A549 (cell line): Measurements from ENCODE around the gene TOMM20. TPM values are rescaled to one million over a fixed set of nuclear protein-coding genes. Genes with fewer than 3 reads are reported as not detected.
A peak's percentile ranks its signal among the peaks of the same experiment; 100 is the strongest.
"Not testable (repeated sequence)": the region's sequence is repeated elsewhere in the genome, so short reads cannot be mapped to it uniquely, and the experiment has no call there.

Experiments used
- ATAC-seq, 2 experiments: fragments of 200-7000 bp in 1 of 2; fragments of >200 bp in 1 of 2; cut with Nextera tagmentation in 1 of 2; cut with Tn5 transposase in 1 of 2; 3 replicates each; pipeline versions ENCODE4 v1.8.0 to v1.9.1; 2018 to 2020; ENCODE audit warnings: mild to moderate bottlenecking in 1 of 2, moderate library complexity in 1 of 2
- CTCF ChIA-PET: fragments of 300-600 bp; sonication (Branson Sonifier 250); formaldehyde crosslinking; extraction: SDS; loops from one replicate; lab custom pipeline; 2021; ENCODE audit warnings: antibody characterized with exemption, inconsistent platforms; lab: Yijun Ruan, JAX
- POLR2A ChIA-PET: fragments of 350-600 bp; formaldehyde crosslinking; extraction: SDS; loops from one replicate; lab custom pipeline; 2021; ENCODE audit warnings: antibody characterized with exemption, inconsistent platforms; lab: Yijun Ruan, JAX
- DNase-seq, 2 experiments: peaks; one replicate each; pipeline versions ENCODE4 v3.0.0 to v3.0.0-alpha.2; 2011 to 2016; ENCODE audit warnings: low read depth in 1 of 2, low spot score in 1 of 2
- FAIRE-seq: peaks from 2 replicates; lab custom pipeline; 2011; peaks lifted over from hg19 to GRCh38; lab: Jason Lieb, UNC
- H3K27ac ChIP-seq, 2 experiments: fragments of >200 bp; sonication (Bioruptor Twin); formaldehyde crosslinking; 3 replicates each; pipeline ENCODE4 v1.5.1; 2016 to 2017
- H3K4me1 ChIP-seq: fragments of >200 bp; sonication (Bioruptor Twin); formaldehyde crosslinking; 3 replicates; pipeline ENCODE4 v1.6.1; 2016
- H3K4me2 ChIP-seq: fragments of >200 bp; sonication (Bioruptor Twin); formaldehyde crosslinking; 3 replicates; pipeline ENCODE4 v1.6.1; 2016
- H3K4me3 ChIP-seq: fragments of >200 bp; sonication (Bioruptor Twin); formaldehyde crosslinking; 3 replicates; pipeline ENCODE4 v1.5.1; 2016
- H3K9me3 ChIP-seq: fragments of >200 bp; sonication (Bioruptor Twin); formaldehyde crosslinking; 3 replicates; pipeline ENCODE4 v1.6.1; 2016
- CEBPB ChIP-seq, 2 experiments: fragments of >200 bp in 1 of 2; sonication (Bioruptor Twin) in 1 of 2; formaldehyde crosslinking in 1 of 2; IDR thresholded peaks; 2 replicates each; pipeline ENCODE4 v1.6.1; 2012 to 2016
- CTCF ChIP-seq: fragments of >200 bp; sonication (Bioruptor Twin); formaldehyde crosslinking; IDR thresholded peaks from 3 replicates; pipeline ENCODE4 v1.5.1; 2016
- HDAC2 ChIP-seq: fragments of 200-600 bp; sonication (generic); IDR thresholded peaks from 2 replicates; pipeline ENCODE4 v1.6.1; 2016
- HOXB5 ChIP-seq: fragments of 250-450 bp; sonication (Bioruptor Pico); IDR thresholded peaks from 2 replicates; pipeline ENCODE4 v1.5.0; 2020; ENCODE audit warnings: mild to moderate bottlenecking, moderate library complexity
- POLR2A ChIP-seq: IDR thresholded peaks from 2 replicates; pipeline ENCODE4 v1.6.1; 2012; ENCODE audit warnings: mild to moderate bottlenecking, low read length
- RAD21 ChIP-seq, 2 experiments: fragments of >200 bp in 1 of 2; sonication (Bioruptor Twin) in 1 of 2; formaldehyde crosslinking in 1 of 2; IDR thresholded peaks in 1 of 2; conservative IDR thresholded peaks in 1 of 2; 2 replicates in 1 of 2; 3 replicates in 1 of 2; pipeline ENCODE4 v1.6.1; 2012 to 2018; ENCODE audit warnings: inconsistent platforms in 1 of 2
- RCOR1 ChIP-seq: fragments of 150-350 bp; IDR thresholded peaks from 2 replicates; pipeline ENCODE4 v1.6.1; 2014; ENCODE audit warnings: antibody characterized with exemption, low read length, low read depth
- SMC3 ChIP-seq: fragments of >200 bp; sonication (Bioruptor Twin); formaldehyde crosslinking; IDR thresholded peaks from 3 replicates; pipeline ENCODE4 v1.6.1; 2018; ENCODE audit warnings: inconsistent platforms
- TFCP2L1 ChIP-seq: fragments of 250-450 bp; sonication (Bioruptor Pico); IDR thresholded peaks from 2 replicates; pipeline ENCODE4 v1.5.0; 2021; ENCODE audit warnings: mild to moderate bottlenecking
- WGBS: methylation state at CpG from one replicate; pipeline ENCODE4 v1.1.6; 2017; ENCODE audit errors: missing lambda C conversion rate; 5-methylcytosine and 5-hydroxymethylcytosine counted together
- polyA plus RNA-seq, 4 experiments: library from polyadenylated mRNA; depleted of rRNA in 3 of 4; stranded (reverse); fragments of >200 nt; fragmentation: RNase III in 1 of 4; extraction: RNeasy Plus Mini Kit Qiagen cat#74134 plus additional on column Dnase treatment in 1 of 4; gene quantifications; 2 replicates in 3 of 4; 3 replicates in 1 of 4; pipeline ENCODE4 v1.2.3, GENCODE V29; 2011 to 2017
- TF ChIP-seq, protein P1 (sequence below): IDR thresholded peaks from 2 replicates; pipeline ENCODE4 v1.6.1; 2012

TOMM20 gene
- polyA plus RNA-seq, 2 of the 4 experiments (the other 2 are of a cell fraction) = 112 to 122 TPM

DNA sequence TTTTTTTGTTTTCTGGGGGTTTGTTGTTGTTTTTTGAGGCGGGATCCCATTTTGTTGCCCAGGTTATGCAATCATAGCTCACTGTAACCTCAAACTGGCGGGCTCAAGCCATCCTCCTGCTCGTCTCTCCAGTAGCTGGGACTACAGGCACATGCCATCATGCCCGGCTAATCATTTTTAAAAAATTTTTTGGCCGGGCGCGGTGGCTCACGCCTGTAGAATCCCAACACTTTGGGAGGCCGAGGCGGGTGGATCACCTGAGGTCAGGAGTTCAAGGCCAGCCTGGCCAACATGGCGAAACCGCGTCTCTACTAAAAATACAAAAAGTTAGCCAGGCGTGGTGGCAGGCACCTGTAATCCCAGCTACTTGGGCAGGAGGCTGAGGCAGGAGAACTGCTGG lies 31.1 kb downstream of the TOMM20 start:
- WGBS = 89% methylated on average over 12 of the region's 14 CpGs
- TF ChIP-seq CEBPB (IDR thresholded peaks at IDR 0.05) = peak in 1 of 2 experiments; percentile 35; a peak in 1 of 4 replicates
- TF ChIP-seq, all 56 proteins: peak for 1; not testable (repeated sequence) for 55
- H3K4me3 ChIP-seq, H3K9me3 ChIP-seq, ATAC-seq, FAIRE-seq, POLR2A ChIA-PET, H3K4me1 ChIP-seq, H3K4me2 ChIP-seq, H3K27ac ChIP-seq, DNase-seq: not testable (repeated sequence)
- CTCF ChIA-PET = interaction anchor here (0.6 to 3.6 kb wide), 6 partner anchors 10 to 611 kb away, joined by 3 to 16 read pairs (median 4); no protein-coding TSS in a partner anchor

DNA sequence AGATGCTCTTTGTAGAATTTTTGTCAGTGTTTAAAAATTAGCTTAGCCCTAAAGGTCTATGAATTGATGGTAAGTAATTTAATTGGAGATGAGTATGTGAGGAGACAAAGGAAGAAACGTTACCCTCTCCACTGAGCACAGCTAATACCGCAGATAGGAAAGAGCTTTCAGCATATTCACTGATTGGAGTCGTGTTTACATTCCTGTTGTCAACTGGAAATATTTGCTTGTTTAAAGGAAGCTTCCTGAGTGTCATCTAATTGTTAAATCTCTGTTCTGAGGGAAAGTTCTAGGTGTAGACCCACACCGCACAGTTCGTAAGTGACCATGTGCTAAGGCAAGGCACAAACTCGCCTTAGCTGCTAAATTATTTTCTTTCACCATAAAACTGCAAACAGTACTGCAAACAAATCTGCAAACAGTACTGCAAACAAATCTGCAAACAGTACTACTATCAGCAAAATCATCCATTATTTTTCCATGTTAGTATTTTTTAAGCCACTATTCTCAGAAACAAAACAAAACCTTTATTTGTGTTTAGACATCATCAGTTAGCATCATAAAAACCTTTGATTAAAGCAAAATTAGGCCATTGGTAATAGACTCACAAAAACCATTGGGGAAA lies 32.6 kb downstream of the TOMM20 start:
- Histone ChIP-seq H3K4me1 (peaks cover 8% of the 10 kb centered on the region), H3K4me2 (no peak overlapping the region), H3K27ac (no peak overlapping the region)
- TF ChIP-seq HOXB5 (no peak), CEBPB (IDR thresholded peaks at IDR 0.05) (no peak)
- TF ChIP-seq, all 56 proteins: peak for 0
- WGBS = 57% methylated on average over 6 of the region's 6 CpGs
- POLR2A ChIA-PET = no interaction called here
- H3K9me3 ChIP-seq = no peaks in the 10 kb centered on the region
- CTCF ChIA-PET = interaction anchor here (1.2 to 3.6 kb wide), 9 partner anchors 9 to 610 kb away, joined by 3 to 16 read pairs (median 8); no protein-coding TSS in a partner anchor
- FAIRE-seq = no peak
- no peak for DNase-seq
- H3K4me3 ChIP-seq = no peak overlapping the region
- no peak for ATAC-seq

DNA sequence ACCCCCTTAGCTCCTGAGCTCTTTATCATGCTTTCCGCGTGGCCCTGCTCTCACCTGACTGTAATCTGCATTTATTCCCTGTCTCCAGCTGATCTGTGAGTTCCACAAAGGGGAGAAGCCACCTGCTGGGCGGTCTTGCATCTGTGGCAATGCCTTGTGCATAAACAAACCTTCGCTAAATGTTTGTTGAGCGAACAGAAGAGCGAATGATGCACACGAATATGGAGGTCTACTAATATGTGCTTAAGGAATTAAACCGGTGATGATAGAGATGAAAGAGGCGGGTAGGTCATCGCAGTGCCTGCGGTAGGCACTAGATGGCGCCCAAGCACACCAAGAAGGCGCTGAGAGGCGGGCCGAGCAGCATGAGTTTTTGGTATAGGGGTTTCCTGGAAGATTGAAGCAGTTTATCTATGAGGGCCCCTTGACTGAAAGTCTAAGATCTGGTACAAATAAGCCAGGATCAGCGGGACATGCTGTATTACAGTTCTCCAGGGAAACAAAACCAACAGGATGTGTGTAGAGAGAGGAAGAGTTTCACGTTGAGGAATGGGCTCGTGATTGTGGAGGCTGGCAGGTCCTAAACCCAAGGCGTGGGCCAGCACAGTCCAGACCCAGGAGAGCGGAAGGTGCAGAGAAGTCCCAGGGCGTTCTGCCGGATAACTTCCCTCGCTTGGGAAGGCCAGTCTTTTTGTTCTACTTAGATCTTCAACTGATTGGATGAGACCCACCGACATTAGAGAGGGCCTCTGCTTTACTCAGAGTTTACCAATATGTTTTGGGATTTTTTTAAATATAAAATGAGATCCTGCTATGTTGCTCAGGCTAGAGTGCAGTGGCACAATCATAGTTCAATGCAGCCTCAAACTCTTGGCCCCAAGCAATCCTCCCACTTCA lies 34.7 kb downstream of the TOMM20 start:
- 36% methylated on average over 24 of the region's 24 CpGs for WGBS
- TF ChIP-seq, protein P1, sequence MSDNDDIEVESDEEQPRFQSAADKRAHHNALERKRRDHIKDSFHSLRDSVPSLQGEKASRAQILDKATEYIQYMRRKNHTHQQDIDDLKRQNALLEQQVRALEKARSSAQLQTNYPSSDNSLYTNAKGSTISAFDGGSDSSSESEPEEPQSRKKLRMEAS = 0 out of 2 replicates have a peak, but pooled peaks have one; percentile 1
- TF ChIP-seq RAD21 (conservative IDR thresholded peaks at IDR 0.05 in 1 of 2, IDR thresholded peaks at IDR 0.05 in 1 of 2) = peak; percentile 61 to 76
- peak; percentile 85 for TF ChIP-seq CTCF
- TF ChIP-seq TFCP2L1 (CRISPR knock-in tag) = no peak
- TF ChIP-seq SMC3 = peak; percentile 50
- TF ChIP-seq POLR2A = no peak
- no peak for TF ChIP-seq HDAC2
- TF ChIP-seq, all 56 proteins: peak for 4
- Histone ChIP-seq H3K4me3 (no peak overlapping the region), H3K4me1 (peaks cover 8% of the 10 kb centered on the region), H3K9me3 (no peaks in the 10 kb centered on the region), H3K4me2 (peak overlapping the region; percentile 44), H3K27ac (peak overlapping the region; percentile 11 to 69; a peak in 4 of 6 replicates)
- DNase-seq (peak; percentile 75 to 78), ATAC-seq (peak; percentile 81 to 88), FAIRE-seq (no peak)
- POLR2A ChIA-PET = interaction anchor here (1.0 kb wide), 2 partner anchors 482 to 596 kb away, joined by 4 to 9 read pairs; no protein-coding TSS in a partner anchor
- CTCF ChIA-PET = interaction anchor here (0.5 to 3.3 kb wide), 52 partner anchors 8 to 1788 kb away, joined by 3 to 40 read pairs (median 5); partner anchors contain the start of genes B3GALNT2 and IRF2BP2

- TF ChIP-seq RAD21 (conservative IDR thresholded peaks at IDR 0.05 in 1 of 2, IDR thresholded peaks at IDR 0.05 in 1 of 2) = peak; percentile 55 to 75
- TF ChIP-seq RCOR1 = no peak
- peak; percentile 61 for TF ChIP-seq SMC3
- TF ChIP-seq, protein P1 = peak; percentile 1; the same call in 1 of the 2 replicates
- Histone ChIP-seq H3K9me3 (no peaks in the 10 kb centered on the region), H3K4me1 (peaks cover 8% of the 10 kb centered on the region), H3K27ac (peak overlapping the region; percentile 29 to 69; a peak in 4 of 6 replicates), H3K4me2 (peak overlapping the region; percentile 44), H3K4me3 (no peak overlapping the region)
- peak; percentile 79 to 84 for ATAC-seq
- no peak for FAIRE-seq
- peak; percentile 36 to 80 for DNase-seq
- WGBS = 73% methylated on average over 26 of the region's 27 CpGs
- ChIA-PET POLR2A (interaction anchor here (1.0 kb wide), 2 partner anchors 481 to 595 kb away, joined by 4 to 9 read pairs; no protein-coding TSS in a partner anchor), CTCF (interaction anchor here (0.5 to 3.3 kb wide), 50 partner anchors 9 to 1787 kb away, joined by 3 to 40 read pairs (median 5); partner anchors contain the start of genes B3GALNT2 and IRF2BP2)
Observed at GRCh38 chr1:235093013-235093695, 35.5 kb downstream of the TOMM20 start.

GRCh38 chr1:235092415-235092814 lies 36.2 kb downstream of the TOMM20 start:
- H3K27ac ChIP-seq, H3K4me2 ChIP-seq, POLR2A ChIA-PET, DNase-seq, H3K4me1 ChIP-seq, H3K9me3 ChIP-seq, H3K4me3 ChIP-seq, ATAC-seq, FAIRE-seq: not testable (repeated sequence)
- CTCF ChIA-PET = interaction anchor here (0.5 to 4.3 kb wide), 11 partner anchors 9 to 605 kb away, joined by 3 to 40 read pairs (median 14); partner anchors contain the start of gene IRF2BP2
- WGBS = 93% methylated on average over 14 of the region's 14 CpGs

GRCh38 chr1:235092045-235092406 lies 36.6 kb downstream of the TOMM20 start:
- H3K4me2 ChIP-seq, H3K9me3 ChIP-seq, H3K4me1 ChIP-seq, POLR2A ChIA-PET, H3K4me3 ChIP-seq, FAIRE-seq, DNase-seq, ATAC-seq: not testable (repeated sequence)
- CTCF ChIA-PET = interaction anchor here (0.5 to 4.3 kb wide), 8 partner anchors 8 to 604 kb away, joined by 3 to 40 read pairs (median 6); partner anchors contain the start of gene IRF2BP2
- 96% methylated on average over 8 of the region's 8 CpGs for WGBS
- H3K27ac ChIP-seq = 0 out of 6 replicates have a peak overlapping the region, but pooled peaks of 1 of the 2 experiments have one; percentile 19
